H4 (cell line): ENCODE results near the gene FYN. TPM values are rescaled to one million over a fixed set of nuclear protein-coding genes. Genes with fewer than 3 reads are reported as not detected.

Experiments
- DNase-seq: peaks from one replicate; pipeline ENCODE4 v3.0.0-alpha.2; 2015; ENCODE audit warnings: low spot score
- total RNA-seq: library from RNA; depleted of rRNA; stranded (reverse); fragments of >200 nt; shearing (Covaris generic); gene quantifications from 2 replicates; pipeline ENCODE4 v1.2.3, GENCODE V29; 2014; rRNA removed

The FYN gene
- total RNA-seq, 1 experiment from 2014 or later = 19.9 TPM

DNA sequence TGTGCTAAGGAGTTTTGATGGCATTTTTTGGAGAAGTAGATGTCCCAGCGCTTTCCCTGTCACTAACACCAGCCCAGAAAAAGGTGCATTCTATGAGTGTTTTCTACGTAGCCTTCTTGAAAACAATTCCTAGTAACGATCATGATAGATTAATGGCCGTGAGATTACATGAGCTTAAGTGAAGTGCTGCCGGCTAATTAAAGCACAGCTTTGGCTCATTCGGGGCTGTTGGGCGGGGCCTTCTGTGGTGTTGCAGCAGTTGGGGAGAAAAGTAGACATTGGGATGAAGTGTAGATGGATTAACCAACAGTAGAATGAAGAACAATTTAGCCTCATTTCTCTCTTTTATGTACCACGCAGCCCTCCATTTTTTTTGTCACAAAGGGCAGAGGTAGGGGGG is 246.8 kb downstream of the FYN start:
- no peak for DNase-seq

DNA sequence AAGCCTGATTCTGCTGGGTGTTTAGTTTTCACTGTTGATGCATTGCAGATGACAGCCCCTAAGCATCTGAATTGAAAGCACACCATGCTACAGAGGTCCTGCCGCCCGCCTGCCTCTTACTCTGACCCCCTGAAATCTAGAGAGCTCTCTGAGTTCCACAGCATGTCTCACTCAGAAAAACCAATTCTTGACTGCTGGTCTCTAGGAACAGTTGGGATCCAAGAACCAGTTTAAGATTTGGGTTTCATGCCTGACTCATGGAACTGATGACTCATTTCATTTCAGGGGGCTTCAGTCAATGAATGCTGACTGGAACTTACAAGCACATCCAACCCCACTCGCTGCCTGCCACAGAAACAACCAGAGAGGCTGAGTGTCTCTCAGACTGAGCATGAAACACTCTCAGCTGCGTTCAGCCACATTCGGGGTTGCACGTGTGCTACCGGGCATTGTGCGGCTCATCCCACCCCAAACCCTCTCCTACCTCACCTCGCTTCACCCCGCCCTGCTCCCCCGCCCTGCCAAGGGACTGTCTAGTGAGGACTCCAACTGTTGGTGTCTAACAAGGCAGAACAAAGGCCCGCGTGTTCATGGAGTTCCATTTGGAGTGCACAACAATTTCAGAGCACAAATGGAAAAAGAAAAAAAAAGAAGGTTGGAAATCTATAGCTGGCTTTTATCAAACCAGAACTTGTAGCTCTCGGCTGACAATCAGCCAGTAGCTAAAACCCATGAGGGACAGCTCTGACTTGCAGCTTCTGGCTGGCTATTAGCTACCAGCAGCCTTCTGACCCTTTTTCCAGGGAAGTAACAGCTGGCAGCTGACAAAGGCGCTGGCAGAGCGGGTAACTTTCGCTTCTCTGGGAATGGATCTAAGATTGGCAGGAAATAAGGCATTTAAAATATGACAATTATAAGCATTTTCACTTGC is 247.5 kb downstream of the FYN start:
- no peak for DNase-seq

DNA sequence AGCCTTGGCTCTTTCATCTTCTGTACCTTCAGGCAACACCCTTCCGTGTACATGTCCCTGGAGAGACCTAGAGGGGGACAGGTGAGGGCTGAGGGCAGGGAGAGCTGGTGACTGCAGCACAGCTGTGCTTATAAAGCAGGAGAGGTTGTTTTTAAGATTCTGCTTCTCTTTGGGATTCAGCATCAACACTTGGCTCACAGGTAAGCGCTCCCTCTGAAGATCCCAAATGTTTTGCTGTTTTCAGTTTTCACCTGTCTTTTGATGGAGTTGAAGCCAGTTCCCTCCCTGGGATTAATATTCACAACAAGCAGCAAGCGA is 248.2 kb downstream of the FYN start:
- DNase-seq = no peak

DNA sequence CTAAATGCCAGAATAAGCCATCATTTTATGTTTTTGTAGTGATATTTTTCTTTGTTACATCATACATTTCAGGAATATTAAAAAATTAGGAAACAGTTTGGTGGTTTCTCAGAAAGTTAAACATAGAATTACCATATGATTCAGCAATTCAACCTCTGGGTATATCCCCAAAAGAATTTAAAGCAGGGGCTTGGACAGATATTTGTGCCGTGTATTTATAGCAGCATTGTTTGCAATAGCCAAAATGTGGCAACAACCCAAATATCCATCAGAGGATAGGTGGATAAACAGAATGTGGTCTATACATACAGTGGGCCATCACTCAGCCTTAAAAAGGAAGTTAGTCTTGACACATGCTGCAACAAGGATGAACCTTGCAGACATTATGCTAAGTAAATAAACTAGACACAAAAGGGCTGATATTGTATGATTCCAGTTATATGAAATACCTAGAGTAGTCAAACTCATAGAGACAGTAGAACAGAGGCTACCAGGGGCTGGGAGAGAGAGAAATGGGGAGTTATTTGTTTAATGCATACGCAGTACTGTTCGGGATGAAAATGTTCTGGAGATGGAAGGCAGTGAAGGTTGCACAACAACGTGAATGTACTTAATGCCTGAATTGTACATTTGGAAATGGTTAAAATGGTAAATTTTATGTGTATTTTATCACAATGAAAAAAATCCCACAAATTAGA is 248.7 kb downstream of the FYN start:
- DNase-seq = no peak

DNA sequence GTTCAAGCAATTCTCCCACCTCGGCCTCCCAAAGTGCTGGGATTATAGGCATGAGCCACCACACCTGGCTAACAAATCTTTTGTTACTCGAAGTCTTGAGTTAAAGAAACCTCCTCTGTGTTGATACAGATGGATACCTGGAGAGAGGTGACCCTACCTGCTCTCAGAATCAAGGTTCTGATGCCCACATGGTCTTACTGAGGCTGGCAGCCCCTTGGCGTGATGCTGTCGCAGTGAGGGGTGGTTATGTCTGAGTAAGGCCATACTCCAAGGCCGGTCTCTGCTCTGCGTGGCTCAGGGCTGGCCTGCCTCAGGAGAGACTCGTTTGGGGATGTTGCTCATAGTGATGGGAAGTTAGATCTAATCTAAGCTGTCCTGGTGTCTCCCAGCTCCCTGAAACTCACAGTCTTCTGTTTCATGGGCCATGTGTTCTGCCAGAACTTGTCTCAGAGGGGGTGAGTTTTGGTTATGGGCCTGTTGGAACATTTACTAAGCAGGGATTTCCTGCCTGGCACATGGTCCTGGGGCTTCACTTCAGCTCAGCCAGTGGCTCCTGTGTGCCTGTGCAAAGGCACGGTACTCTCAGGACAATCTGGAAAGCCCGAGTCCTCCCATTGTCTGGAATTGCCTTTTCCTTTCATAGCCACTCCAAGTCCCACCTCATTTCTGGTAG is 250.1 kb downstream of the FYN start:
- no peak for DNase-seq

DNA sequence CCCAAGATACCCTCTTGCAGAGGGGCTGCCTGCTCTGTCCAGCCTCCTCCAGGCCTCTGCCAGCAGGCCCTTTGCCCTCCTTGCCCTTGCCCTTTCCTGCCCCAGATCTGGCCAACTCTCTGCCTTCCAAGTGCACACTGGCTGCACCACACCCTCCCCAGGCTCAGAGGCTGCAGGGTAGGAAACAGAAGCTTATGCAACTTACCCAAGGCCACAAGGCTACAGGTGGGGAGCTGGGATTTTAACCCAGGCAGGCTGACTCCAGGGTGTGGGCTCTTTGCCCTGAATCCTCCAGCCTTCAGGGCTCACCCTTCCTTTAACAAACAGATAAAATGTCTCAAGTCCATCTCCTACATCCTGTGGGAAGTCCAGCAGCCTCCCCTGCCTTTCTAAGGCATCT is 253.1 kb downstream of the FYN start:
- no peak for DNase-seq

DNA sequence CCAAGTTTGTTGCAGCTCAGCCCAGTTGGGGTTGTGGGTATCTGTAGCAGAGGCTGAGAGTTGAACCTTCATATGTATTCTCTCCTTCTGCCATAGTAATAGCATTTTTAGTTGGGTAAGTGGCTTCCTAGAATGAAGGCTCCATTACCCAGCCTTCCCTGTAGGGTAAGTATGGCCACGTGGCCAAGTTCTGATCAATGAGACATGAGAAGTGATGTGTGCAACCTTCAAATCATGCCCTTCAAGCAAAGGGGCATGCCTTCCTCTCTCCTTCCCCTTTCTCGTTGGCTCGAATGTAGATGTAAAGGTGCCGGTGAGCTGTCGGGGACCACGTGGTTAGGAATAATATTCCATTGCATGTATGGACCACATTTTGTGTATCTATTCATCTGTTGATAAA is 254.8 kb downstream of the FYN start:
- no peak for DNase-seq

DNA sequence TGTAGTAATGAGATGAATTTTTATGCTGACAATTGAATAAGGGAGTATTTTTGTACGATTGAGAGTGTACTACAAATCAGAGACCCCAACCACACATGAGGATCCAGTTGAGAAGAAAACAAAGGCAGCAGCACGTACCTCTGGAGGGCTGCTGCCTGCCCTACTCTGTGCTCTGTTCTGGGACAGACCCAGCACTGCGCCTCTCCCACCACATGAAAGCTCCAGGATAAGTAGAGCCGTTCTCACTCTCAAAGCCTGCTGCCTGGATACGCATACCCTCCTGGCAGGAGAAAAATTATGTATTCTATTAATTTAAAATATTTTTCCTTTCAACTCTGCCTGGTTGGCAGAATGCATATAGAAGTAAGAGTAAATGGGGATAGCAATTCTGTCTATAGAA is 256.1 kb downstream of the FYN start:
- no peak for DNase-seq

DNA sequence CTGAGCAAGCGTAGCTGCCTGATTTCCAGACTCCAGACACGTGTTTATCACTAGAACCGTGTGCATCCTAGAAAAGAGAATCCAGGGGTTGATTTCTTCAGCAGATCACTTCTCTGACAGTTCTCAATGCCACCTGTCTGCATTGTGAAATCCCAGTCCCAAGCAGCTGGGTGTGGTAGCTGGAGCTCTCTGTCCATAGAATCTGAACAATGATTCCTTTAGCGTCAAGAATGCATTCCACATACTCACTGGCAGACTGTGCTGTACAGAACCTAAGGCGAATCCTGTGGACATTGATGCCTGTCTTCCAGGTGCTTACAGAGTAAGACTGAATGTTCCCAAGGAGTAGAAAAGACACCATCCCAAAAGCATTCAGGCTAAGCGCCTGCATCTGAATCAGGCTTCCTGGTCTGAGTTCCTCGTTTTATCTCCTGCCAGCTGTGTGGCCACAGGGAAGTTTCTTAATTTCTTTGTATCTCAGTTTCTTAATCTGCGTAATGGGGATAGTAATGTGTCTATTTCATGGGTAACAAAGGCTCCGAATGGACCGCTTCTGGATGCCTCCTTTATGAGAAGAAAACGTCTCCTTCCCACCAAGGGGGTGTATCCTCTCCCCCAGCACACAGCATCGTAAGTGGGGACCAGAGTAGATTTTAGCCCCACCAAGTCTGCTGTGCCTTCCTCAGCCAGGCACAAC is 257.2 kb downstream of the FYN start:
- no peak for DNase-seq

DNA sequence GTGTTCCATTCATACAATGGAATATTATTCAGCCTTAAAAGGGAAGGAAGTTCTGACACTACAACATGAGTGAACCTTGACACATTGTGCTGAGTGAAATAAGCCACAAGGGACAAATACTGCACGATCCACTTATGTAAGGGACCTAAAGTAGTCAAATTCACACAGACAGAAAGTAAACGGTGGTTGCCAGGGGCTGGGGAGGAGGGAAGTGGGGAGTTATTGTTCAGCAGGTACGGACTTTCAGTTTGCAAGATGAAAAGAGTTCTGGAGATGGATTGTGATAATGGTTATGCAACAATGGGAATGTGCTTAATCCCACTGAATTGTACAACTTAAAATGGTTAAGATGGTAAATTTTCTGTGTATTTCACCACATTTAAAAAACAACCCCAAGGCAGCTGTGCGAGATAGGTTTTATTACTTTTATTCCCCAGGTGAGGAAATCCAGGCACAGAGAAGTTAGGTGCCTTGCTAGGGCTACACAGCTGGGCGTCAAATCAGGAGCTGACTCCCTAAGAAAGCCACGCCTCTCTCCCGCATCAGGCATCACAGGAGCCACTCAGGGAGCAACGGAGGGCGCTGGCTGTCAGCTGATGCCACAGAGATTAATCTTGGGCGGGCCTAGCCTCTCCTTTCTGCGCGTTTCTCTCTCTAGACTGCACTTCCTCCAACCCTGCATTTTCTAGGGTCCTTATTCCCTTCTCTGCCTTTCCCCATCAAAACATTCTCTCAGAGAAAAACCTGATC is 258.2 kb downstream of the FYN start:
- no peak for DNase-seq

DNA sequence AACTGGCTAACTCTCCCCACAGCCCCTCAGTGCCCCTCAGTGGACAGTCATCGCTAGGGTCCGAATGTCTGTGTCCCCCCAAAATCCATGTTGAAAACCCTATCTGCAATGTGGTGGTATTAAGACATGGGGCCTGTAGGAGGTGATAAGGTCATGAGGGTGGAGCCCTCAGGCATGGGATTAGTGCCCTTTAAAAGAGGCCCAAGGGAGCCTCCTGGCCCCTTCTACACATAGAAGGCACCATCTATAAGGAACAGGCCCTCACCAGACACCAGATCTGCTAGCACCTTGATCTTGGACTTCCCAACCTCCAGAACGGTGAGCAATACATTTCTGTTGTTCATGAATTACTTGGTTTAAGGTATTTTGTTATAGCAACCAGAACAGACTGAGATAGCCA is 260.9 kb downstream of the FYN start:
- no peak for DNase-seq

DNA sequence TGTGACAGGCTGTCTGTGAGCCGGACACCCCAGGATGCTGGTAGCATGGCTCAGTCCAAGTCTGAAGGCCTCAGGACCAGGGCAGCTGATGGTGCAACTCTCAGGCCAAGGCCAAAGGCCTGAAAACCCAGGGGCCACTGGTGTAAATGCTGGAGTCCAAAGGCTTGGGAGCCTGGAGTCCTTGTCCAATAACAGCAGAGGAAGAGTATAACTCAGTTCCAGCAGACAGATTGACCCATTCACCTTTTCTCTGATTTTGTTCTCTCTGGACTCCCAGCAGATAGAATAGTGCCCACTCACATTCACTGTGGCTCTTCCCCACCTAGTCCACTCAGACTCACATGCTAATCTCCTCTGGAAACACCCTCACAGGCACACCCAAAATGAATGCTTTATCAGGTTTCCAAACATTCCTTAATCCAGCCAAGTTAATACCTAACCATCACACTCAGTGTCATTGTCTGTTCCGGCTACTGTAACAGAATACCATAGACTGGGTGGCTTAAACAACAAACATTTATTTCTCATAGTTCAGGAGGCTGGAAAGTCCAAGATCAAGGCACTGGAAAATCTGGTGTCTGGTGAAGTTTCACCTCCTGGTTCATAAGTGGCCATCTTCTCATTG is 262.6 kb downstream of the FYN start:
- DNase-seq = no peak

Other genes with a start within 250 kb of the FYN start
- gene CCN6, start 180.7 kb upstream of the FYN start, total RNA-seq = not detected in 2 replicates
- gene TUBE1, start 214.0 kb upstream of the FYN start, total RNA-seq = 11.9 and 17.2 TPM in 2 replicates
- gene FAM229B, start 214.1 kb upstream of the FYN start, total RNA-seq = 6.6 and 14.1 TPM in 2 replicates